SK-N-SH (cell line): ENCODE measurements around the gene ARL5B. TPM values are rescaled to one million over a fixed set of nuclear protein-coding genes. Genes with fewer than 3 reads are reported as not detected.
A peak's percentile ranks its signal among the peaks of the same experiment; 100 is the strongest.

Experiments
- CTCF ChIA-PET: fragments of 300-600, 350-600 bp; formaldehyde crosslinking; extraction: SDS; loops from one replicate; lab custom pipeline; 2021; lab: Yijun Ruan, JAX
- POLR2A ChIA-PET: fragments of 350-600 bp; sonication (Branson Sonifier 250); formaldehyde crosslinking; extraction: SDS; loops from one replicate; lab custom pipeline; 2020; ENCODE audit warnings: antibody characterized with exemption, inconsistent platforms; lab: Yijun Ruan, JAX
- DNase-seq: peaks from one replicate; pipeline ENCODE4 v3.0.0; 2012
- H2AFZ ChIP-seq: fragments of 200-600 bp; sonication (generic); 2 replicates; pipeline ENCODE4 v1.8.1; 2016; ENCODE audit warnings: antibody characterized with exemption, mild to moderate bottlenecking, low read depth
- H3F3A ChIP-seq: fragments of 200-600 bp; sonication (generic); replicated peaks from 2 replicates; pipeline ENCODE3; 2016; ENCODE audit warnings: antibody characterized with exemption, mild to moderate bottlenecking; ENCODE audit not compliant: insufficient read depth
- H3K27ac ChIP-seq, 2 experiments: fragments of 200-500 bp in 1 of 2; fragments of 200-600 bp in 1 of 2; sonication (Bioruptor generic) in 1 of 2; sonication (generic), shearing (Covaris generic) in 1 of 2; 2 replicates each; pipeline versions ENCODE4 v1.5.1 to v1.6.1; 2014 to 2016; ENCODE audit warnings: low read depth in 2 of 2, inconsistent platforms in 1 of 2, low read length in 1 of 2, mild to moderate bottlenecking in 1 of 2, mixed read lengths in 1 of 2
- H3K27me3 ChIP-seq: fragments of 200-600 bp; sonication (generic), shearing (Covaris generic); 2 replicates; pipeline ENCODE4 v1.6.1; 2016; ENCODE audit warnings: mixed run types; ENCODE audit not compliant: insufficient read depth
- H3K36me3 ChIP-seq, 2 experiments: fragments of 200-500 bp in 1 of 2; fragments of 200-600 bp in 1 of 2; sonication (Bioruptor generic) in 1 of 2; sonication (generic) in 1 of 2; replicated peaks in 1 of 2; 2 replicates each; pipeline versions ENCODE3 to v1.5.1; 2014 to 2016; ENCODE audit warnings: low read length in 1 of 2, mild to moderate bottlenecking in 1 of 2; ENCODE audit not compliant: insufficient read depth in 2 of 2, control insufficient read depth in 1 of 2
- H3K4me1 ChIP-seq, 2 experiments: fragments of 200-500 bp in 1 of 2; fragments of 200-600 bp in 1 of 2; sonication (Bioruptor generic) in 1 of 2; sonication (generic), shearing (Covaris generic) in 1 of 2; 2 replicates each; pipeline versions ENCODE4 v1.5.1 to v1.6.1; 2014 to 2016; ENCODE audit warnings: low read depth in 1 of 2, low read length in 1 of 2, mixed run types in 1 of 2; ENCODE audit not compliant: insufficient read depth in 2 of 2, control insufficient read depth in 1 of 2
- H3K4me2 ChIP-seq: fragments of 200-600 bp; sonication (generic), shearing (Covaris generic); 2 replicates; pipeline ENCODE4 v1.6.1; 2017; ENCODE audit warnings: mixed run types
- H3K4me3 ChIP-seq, 2 experiments: fragments of 200-500 bp in 1 of 2; fragments of 200-600 bp in 1 of 2; sonication (Bioruptor generic) in 1 of 2; sonication (generic), shearing (Covaris generic) in 1 of 2; 2 replicates each; pipeline versions ENCODE4 v1.5.1 to v1.8.1; 2014 to 2016; ENCODE audit warnings: low read depth in 2 of 2, inconsistent platforms in 1 of 2, low read length in 1 of 2, mild to moderate bottlenecking in 1 of 2, mixed read lengths in 1 of 2, moderate library complexity in 1 of 2
- H3K79me2 ChIP-seq: fragments of 200-600 bp; sonication (generic); 2 replicates; pipeline ENCODE4 v1.8.1; 2017; ENCODE audit warnings: mild to moderate bottlenecking; ENCODE audit not compliant: insufficient read depth
- H3K9ac ChIP-seq: fragments of 200-600 bp; sonication (generic); 2 replicates; pipeline ENCODE4 v1.6.1; 2017; ENCODE audit warnings: mixed run types
- H3K9me2 ChIP-seq: fragments of 200-600 bp; sonication (generic); 2 replicates; pipeline ENCODE4 v1.6.1; 2017; ENCODE audit warnings: mixed run types
- H3K9me3 ChIP-seq: fragments of 200-600 bp; sonication (generic); 2 replicates; pipeline ENCODE4 v1.6.1; 2017; ENCODE audit warnings: mixed run types, mild to moderate bottlenecking, moderate library complexity
- H4K20me1 ChIP-seq: fragments of 200-600 bp; sonication (generic); 2 replicates; pipeline ENCODE4 v1.6.1; 2017; ENCODE audit warnings: mild to moderate bottlenecking, mixed run types; ENCODE audit not compliant: insufficient read depth
- FOXJ3 ChIP-seq: sonication (generic); formaldehyde crosslinking; IDR thresholded peaks from 2 replicates; pipeline ENCODE4 v1.5.1; 2020; ENCODE audit warnings: mild to moderate bottlenecking, missing genetic modification reagents
- FOXM1 ChIP-seq: IDR thresholded peaks from 2 replicates; pipeline ENCODE4 v1.4.0; 2012; ENCODE audit warnings: low read depth, mild to moderate bottlenecking
- GATA2 ChIP-seq: sonication (generic); formaldehyde crosslinking; IDR thresholded peaks from 2 replicates; pipeline ENCODE4 v1.5.0; 2020; ENCODE audit warnings: mild to moderate bottlenecking, missing genetic modification reagents
- NFIC ChIP-seq: IDR thresholded peaks from 2 replicates; pipeline ENCODE4 v1.4.0; 2012; ENCODE audit warnings: borderline replicate concordance
- POLR2AphosphoS5 ChIP-seq: IDR thresholded peaks from 2 replicates; pipeline ENCODE4 v1.6.1; 2012; ENCODE audit warnings: low read depth, low read length
- RCOR1 ChIP-seq: fragments of 150-350 bp; IDR thresholded peaks from 2 replicates; pipeline ENCODE4 v1.6.1; 2017; ENCODE audit warnings: antibody characterized with exemption, low read length
- RXRA ChIP-seq: IDR thresholded peaks from 2 replicates; pipeline ENCODE4 v1.4.0; 2012; ENCODE audit warnings: low read depth, mild to moderate bottlenecking, borderline replicate concordance
- SIN3A ChIP-seq: IDR thresholded peaks from 2 replicates; pipeline ENCODE4 v1.6.1; 2012; ENCODE audit warnings: low read depth, mild to moderate bottlenecking, low read length, moderate library complexity, borderline replicate concordance
- TAF1 ChIP-seq: IDR thresholded peaks from 2 replicates; pipeline ENCODE4 v1.6.1; 2012; ENCODE audit warnings: low read depth, mild to moderate bottlenecking, low read length, moderate library complexity, borderline replicate concordance
- TCF12 ChIP-seq: IDR thresholded peaks from 2 replicates; pipeline ENCODE4 v1.4.0; 2012
- TEAD4 ChIP-seq: IDR thresholded peaks from 2 replicates; pipeline ENCODE4 v1.4.0; 2012; ENCODE audit warnings: mild to moderate bottlenecking, borderline replicate concordance; ENCODE audit not compliant: insufficient read depth
- WGBS: methylation state at CpG from one replicate; pipeline ENCODE4 v1.1.6; 2017; ENCODE audit warnings: low lambda C conversion rate; 5-methylcytosine and 5-hydroxymethylcytosine counted together
- polyA plus RNA-seq, 3 experiments: library from polyadenylated mRNA; depleted of rRNA; stranded (reverse); fragments of >200 nt; gene quantifications; 2 replicates each; pipeline ENCODE4 v1.2.3, GENCODE V29; 2012
- TF ChIP-seq, protein P1 (sequence below): IDR thresholded peaks from 2 replicates; pipeline ENCODE4 v1.4.0; 2012; ENCODE audit warnings: low read depth, borderline replicate concordance
- TF ChIP-seq, protein P2 (sequence below): IDR thresholded peaks from 2 replicates; pipeline ENCODE4 v1.4.0; 2012; ENCODE audit warnings: low read depth, borderline replicate concordance
- TF ChIP-seq, protein P3 (sequence below): fragments of 150-350 bp; IDR thresholded peaks from 2 replicates; pipeline ENCODE4 v1.6.1; 2017; ENCODE audit warnings: antibody characterized with exemption, low read length, low read depth, borderline replicate concordance
- TF ChIP-seq, protein P4 (sequence below): IDR thresholded peaks from 2 replicates; pipeline ENCODE4 v1.6.1; 2012; ENCODE audit warnings: mild to moderate bottlenecking, low read depth, low read length, moderate library complexity
- TF ChIP-seq, protein P5 (sequence below): fragments of 150-350 bp; IDR thresholded peaks from 2 replicates; pipeline ENCODE4 v1.6.1; 2016; ENCODE audit warnings: mild to moderate bottlenecking, low read depth, low read length
- TF ChIP-seq, protein P6 (sequence below): fragments of 200-600 bp; sonication (generic); IDR thresholded peaks from 2 replicates; pipeline ENCODE4 v1.6.1; 2017; ENCODE audit warnings: antibody characterized with exemption, mild to moderate bottlenecking, moderate library complexity
- TF ChIP-seq, protein P7 (sequence below): IDR thresholded peaks from 2 replicates; pipeline ENCODE4; 2012

The ARL5B gene, protein sequence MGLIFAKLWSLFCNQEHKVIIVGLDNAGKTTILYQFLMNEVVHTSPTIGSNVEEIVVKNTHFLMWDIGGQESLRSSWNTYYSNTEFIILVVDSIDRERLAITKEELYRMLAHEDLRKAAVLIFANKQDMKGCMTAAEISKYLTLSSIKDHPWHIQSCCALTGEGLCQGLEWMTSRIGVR
- polyA plus RNA-seq (2012; rRNA removed), result 4.9 and 6.6 TPM in 2 replicates
- 6.1 and 8.5 TPM in 2 replicates for polyA plus RNA-seq (2012; cell fraction: cytosol; rRNA removed)
- 6.2 and 19.5 TPM in 2 replicates for polyA plus RNA-seq (2012; cell fraction: nucleus; rRNA removed)

DNA sequence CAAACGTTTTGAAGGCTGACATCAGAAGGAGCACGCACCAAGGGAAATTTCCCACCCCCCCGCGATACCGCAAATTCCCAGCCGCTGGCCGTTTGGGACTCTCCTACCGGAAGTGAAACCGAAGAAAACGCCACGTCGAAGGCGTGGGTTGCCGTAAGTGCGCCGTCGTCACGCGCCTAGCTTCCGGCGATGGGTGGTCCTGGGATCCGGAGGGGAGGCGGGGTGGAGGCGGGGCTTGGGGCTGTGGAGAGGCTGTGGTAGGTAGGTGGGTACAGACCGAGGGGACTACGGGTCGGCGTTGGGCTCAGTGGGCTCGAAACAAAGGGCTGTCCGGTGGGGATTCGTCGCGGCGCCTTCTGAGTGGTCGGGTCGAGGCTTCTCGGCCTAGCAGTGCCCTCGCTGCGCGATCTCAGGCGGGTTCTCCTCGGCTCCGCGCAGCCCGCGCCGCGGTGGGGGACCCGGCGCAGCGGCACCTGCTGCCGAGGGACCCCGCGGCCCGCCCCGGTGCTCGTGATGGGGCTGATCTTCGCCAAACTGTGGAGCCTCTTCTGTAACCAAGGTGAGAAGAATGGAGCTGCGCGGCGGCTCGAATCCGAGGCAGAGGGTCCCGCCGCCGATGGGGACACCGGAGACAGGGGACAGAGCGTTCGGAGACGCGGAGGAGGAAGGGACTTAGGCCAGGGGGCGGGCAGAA is at the start of gene ARL5B:
TSS of gene ARL5B (plus strand) at position 307 of the 694 bp plus-strand sequence. CDS start at position 514, 207 bp downstream.
- peak; percentile 98 for DNase-seq
- H2AFZ ChIP-seq, result peak within 1 kb of the TSS; percentile 72
- ChIA-PET CTCF (no interaction called here), POLR2A (interaction anchor here (0.6 to 1.9 kb wide), 5 partner anchors 9 to 1459 kb away, joined by 3 to 6 read pairs (median 3); no protein-coding TSS in a partner anchor)
- H3K4me3 ChIP-seq, result peak within 1 kb of the TSS; percentile 89 to 98
- H3K27me3 ChIP-seq, result no peaks in the 10 kb centered on the region
- H3K36me3 ChIP-seq, result no peaks in the 10 kb centered on the region
- H3K4me1 ChIP-seq, result peaks cover 10 to 11% of the 10 kb centered on the region in 2 experiments; a peak in 3 of 4 replicates
- H3K79me2 ChIP-seq, result peaks cover 54% of the 10 kb centered on the region
- WGBS, result under 1% methylated on average over 23 of the region's 72 CpGs
- no peaks in the 10 kb centered on the region for H3K9me3 ChIP-seq
- peaks cover 6% of the 10 kb centered on the region for H3F3A ChIP-seq
- peak within 1 kb of the TSS; percentile 94 for H3K4me2 ChIP-seq
- H3K9me2 ChIP-seq, result no peaks in the 10 kb centered on the region
- H3K27ac ChIP-seq, result peak within 1 kb of the TSS; percentile 90 to 99
- peaks cover 25% of the 10 kb centered on the region; the same call in 1 of the 2 replicates for H4K20me1 ChIP-seq
- H3K9ac ChIP-seq, result peak within 1 kb of the TSS; percentile 96
- TF ChIP-seq POLR2AphosphoS5, result peak; percentile 78
- TF ChIP-seq FOXM1, result no peak
- TF ChIP-seq TEAD4, result 0 out of 2 replicates have a peak, but pooled peaks have one; percentile 39
- TF ChIP-seq SIN3A, result peak; percentile 85; the same call in 1 of the 2 replicates
- TF ChIP-seq, protein P1, sequence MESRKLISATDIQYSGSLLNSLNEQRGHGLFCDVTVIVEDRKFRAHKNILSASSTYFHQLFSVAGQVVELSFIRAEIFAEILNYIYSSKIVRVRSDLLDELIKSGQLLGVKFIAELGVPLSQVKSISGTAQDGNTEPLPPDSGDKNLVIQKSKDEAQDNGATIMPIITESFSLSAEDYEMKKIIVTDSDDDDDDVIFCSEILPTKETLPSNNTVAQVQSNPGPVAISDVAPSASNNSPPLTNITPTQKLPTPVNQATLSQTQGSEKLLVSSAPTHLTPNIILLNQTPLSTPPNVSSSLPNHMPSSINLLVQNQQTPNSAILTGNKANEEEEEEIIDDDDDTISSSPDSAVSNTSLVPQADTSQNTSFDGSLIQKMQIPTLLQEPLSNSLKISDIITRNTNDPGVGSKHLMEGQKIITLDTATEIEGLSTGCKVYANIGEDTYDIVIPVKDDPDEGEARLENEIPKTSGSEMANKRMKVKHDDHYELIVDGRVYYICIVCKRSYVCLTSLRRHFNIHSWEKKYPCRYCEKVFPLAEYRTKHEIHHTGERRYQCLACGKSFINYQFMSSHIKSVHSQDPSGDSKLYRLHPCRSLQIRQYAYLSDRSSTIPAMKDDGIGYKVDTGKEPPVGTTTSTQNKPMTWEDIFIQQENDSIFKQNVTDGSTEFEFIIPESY, result no peak
- TF ChIP-seq, protein P2, sequence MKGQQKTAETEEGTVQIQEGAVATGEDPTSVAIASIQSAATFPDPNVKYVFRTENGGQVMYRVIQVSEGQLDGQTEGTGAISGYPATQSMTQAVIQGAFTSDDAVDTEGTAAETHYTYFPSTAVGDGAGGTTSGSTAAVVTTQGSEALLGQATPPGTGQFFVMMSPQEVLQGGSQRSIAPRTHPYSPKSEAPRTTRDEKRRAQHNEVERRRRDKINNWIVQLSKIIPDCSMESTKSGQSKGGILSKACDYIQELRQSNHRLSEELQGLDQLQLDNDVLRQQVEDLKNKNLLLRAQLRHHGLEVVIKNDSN, result peak; percentile 45; the same call in 1 of the 2 replicates
- TF ChIP-seq, protein P3, sequence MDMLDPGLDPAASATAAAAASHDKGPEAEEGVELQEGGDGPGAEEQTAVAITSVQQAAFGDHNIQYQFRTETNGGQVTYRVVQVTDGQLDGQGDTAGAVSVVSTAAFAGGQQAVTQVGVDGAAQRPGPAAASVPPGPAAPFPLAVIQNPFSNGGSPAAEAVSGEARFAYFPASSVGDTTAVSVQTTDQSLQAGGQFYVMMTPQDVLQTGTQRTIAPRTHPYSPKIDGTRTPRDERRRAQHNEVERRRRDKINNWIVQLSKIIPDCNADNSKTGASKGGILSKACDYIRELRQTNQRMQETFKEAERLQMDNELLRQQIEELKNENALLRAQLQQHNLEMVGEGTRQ, result no peak
- TF ChIP-seq TAF1, result peak; percentile 73; the same call in 1 of the 2 replicates
- TF ChIP-seq, protein P4, sequence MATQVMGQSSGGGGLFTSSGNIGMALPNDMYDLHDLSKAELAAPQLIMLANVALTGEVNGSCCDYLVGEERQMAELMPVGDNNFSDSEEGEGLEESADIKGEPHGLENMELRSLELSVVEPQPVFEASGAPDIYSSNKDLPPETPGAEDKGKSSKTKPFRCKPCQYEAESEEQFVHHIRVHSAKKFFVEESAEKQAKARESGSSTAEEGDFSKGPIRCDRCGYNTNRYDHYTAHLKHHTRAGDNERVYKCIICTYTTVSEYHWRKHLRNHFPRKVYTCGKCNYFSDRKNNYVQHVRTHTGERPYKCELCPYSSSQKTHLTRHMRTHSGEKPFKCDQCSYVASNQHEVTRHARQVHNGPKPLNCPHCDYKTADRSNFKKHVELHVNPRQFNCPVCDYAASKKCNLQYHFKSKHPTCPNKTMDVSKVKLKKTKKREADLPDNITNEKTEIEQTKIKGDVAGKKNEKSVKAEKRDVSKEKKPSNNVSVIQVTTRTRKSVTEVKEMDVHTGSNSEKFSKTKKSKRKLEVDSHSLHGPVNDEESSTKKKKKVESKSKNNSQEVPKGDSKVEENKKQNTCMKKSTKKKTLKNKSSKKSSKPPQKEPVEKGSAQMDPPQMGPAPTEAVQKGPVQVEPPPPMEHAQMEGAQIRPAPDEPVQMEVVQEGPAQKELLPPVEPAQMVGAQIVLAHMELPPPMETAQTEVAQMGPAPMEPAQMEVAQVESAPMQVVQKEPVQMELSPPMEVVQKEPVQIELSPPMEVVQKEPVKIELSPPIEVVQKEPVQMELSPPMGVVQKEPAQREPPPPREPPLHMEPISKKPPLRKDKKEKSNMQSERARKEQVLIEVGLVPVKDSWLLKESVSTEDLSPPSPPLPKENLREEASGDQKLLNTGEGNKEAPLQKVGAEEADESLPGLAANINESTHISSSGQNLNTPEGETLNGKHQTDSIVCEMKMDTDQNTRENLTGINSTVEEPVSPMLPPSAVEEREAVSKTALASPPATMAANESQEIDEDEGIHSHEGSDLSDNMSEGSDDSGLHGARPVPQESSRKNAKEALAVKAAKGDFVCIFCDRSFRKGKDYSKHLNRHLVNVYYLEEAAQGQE, result peak; percentile 42
- TF ChIP-seq FOXJ3 (CRISPR knock-in tag), result no peak
- no peak for TF ChIP-seq GATA2 (CRISPR knock-in tag)
- no peak for TF ChIP-seq RXRA
- peak; percentile 50; the same call in 1 of the 2 replicates for TF ChIP-seq RCOR1
- TF ChIP-seq, protein P5, sequence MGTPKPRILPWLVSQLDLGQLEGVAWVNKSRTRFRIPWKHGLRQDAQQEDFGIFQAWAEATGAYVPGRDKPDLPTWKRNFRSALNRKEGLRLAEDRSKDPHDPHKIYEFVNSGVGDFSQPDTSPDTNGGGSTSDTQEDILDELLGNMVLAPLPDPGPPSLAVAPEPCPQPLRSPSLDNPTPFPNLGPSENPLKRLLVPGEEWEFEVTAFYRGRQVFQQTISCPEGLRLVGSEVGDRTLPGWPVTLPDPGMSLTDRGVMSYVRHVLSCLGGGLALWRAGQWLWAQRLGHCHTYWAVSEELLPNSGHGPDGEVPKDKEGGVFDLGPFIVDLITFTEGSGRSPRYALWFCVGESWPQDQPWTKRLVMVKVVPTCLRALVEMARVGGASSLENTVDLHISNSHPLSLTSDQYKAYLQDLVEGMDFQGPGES, result no peak
- TF ChIP-seq, protein P6, sequence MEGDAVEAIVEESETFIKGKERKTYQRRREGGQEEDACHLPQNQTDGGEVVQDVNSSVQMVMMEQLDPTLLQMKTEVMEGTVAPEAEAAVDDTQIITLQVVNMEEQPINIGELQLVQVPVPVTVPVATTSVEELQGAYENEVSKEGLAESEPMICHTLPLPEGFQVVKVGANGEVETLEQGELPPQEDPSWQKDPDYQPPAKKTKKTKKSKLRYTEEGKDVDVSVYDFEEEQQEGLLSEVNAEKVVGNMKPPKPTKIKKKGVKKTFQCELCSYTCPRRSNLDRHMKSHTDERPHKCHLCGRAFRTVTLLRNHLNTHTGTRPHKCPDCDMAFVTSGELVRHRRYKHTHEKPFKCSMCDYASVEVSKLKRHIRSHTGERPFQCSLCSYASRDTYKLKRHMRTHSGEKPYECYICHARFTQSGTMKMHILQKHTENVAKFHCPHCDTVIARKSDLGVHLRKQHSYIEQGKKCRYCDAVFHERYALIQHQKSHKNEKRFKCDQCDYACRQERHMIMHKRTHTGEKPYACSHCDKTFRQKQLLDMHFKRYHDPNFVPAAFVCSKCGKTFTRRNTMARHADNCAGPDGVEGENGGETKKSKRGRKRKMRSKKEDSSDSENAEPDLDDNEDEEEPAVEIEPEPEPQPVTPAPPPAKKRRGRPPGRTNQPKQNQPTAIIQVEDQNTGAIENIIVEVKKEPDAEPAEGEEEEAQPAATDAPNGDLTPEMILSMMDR, result no peak
- TF ChIP-seq, protein P7, sequence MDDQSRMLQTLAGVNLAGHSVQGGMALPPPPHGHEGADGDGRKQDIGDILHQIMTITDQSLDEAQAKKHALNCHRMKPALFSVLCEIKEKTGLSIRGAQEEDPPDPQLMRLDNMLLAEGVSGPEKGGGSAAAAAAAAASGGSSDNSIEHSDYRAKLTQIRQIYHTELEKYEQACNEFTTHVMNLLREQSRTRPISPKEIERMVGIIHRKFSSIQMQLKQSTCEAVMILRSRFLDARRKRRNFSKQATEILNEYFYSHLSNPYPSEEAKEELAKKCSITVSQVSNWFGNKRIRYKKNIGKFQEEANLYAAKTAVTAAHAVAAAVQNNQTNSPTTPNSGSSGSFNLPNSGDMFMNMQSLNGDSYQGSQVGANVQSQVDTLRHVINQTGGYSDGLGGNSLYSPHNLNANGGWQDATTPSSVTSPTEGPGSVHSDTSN, result no peak
- no peak for TF ChIP-seq NFIC
- TF ChIP-seq TCF12, result peak; percentile 26; the same call in 1 of the 2 replicates
